Tibial artery (tissue), 4 donors: ENCODE measurements around the gene NR2F6.

Source experiments
- DNase-seq, 2 donors: peaks; one replicate each; pipeline ENCODE4 v3.0.0-alpha.2; 2019
- H3K27ac ChIP-seq, 2 donors: fragments of 200-600 bp; sonication (generic) in 1 of 2; 1 replicate in 1 of 2; 2 replicates in 1 of 2; pipeline ENCODE4 v1.5.1; 2018 to 2019; ENCODE audit warnings: mild to moderate bottlenecking in 1 of 2
- H3K27me3 ChIP-seq, 2 donors: fragments of 200-600 bp; sonication (generic) in 1 of 2; one replicate each; pipeline versions ENCODE4 v1.5.1 to v1.6.0; 2016 to 2019
- H3K36me3 ChIP-seq, 3 donors: fragments of 200-600 bp; sonication (generic) in 2 of 3; one replicate each; pipeline ENCODE4 v1.5.1; 2016 to 2019; ENCODE audit warnings: mild to moderate bottlenecking in 2 of 3
- H3K4me1 ChIP-seq, 4 donors: fragments of 200-600 bp; sonication (generic) in 2 of 4; 1 replicate in 3 of 4; 2 replicates in 1 of 4; pipeline ENCODE4 v1.5.1; 2016 to 2019
- H3K4me3 ChIP-seq, 2 donors: fragments of 200-600 bp; sonication (generic) in 1 of 2; 1 replicate in 1 of 2; 2 replicates in 1 of 2; pipeline ENCODE4 v1.5.1; 2018 to 2019; ENCODE audit warnings: mild to moderate bottlenecking in 2 of 2
- H3K9me3 ChIP-seq, 3 donors: fragments of 200-600 bp; sonication (generic) in 1 of 3; one replicate each; pipeline ENCODE4 v1.5.1; 2016 to 2019
- CTCF ChIP-seq, 2 experiments: fragments of 200-600 bp in 1 of 2; fragments of 450-650 bp in 1 of 2; IDR thresholded peaks; one replicate each; pipeline ENCODE4 v1.5.1; 2017 to 2019; ENCODE audit warnings: antibody characterized with exemption in 2 of 2, mild to moderate bottlenecking in 1 of 2, moderate library complexity in 1 of 2
- intact Hi-C: fragments of 100-400 bp; cut with DNase I; formaldehyde crosslinking; loops from one replicate; pipeline ENCODE4 v1.15.0; 2023; ENCODE audit warnings: low total_unique reads

NR2F6 gene

GRCh38 chr19:17286752-17287151 lies 41.0 kb upstream of the NR2F6 start:
- no peak for TF ChIP-seq CTCF (IDR thresholded peaks at IDR 0.05)
- H3K27me3 ChIP-seq = peaks cover 0 to 26% of the 10 kb centered on the region in 2 donors
- no peak for DNase-seq
- no peak overlapping the region for H3K27ac ChIP-seq
- no peak overlapping the region for H3K4me3 ChIP-seq
- no peaks in the 10 kb centered on the region for H3K36me3 ChIP-seq
- no peaks in the 10 kb centered on the region for H3K9me3 ChIP-seq
- H3K4me1 ChIP-seq = peaks cover 0 to 18% (median 10%) of the 10 kb centered on the region in 4 donors
- intact Hi-C loops = no loop called here

DNA sequence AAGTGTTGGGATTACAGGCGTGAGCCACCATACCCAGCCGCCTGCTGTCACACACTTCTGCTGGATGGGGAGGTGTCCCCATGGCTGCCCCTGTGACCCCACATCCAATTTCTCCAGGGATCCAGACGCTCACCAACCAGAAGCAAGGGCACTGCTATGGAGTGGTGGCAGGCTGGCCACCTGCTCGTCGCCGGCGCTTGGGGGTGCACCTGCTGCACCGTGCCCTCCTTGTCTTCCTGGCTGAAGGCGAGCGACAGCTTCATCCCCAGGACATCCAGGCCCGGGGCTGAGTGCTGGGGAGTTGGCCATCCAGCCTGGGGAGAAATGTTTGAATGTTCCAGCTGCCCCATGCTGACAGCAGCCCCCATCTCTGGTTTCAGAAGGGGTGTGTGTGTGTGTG lies 40.5 kb upstream of the NR2F6 start:
- DNase-seq = no peak
- H3K36me3 ChIP-seq = no peaks in the 10 kb centered on the region
- no peaks in the 10 kb centered on the region for H3K9me3 ChIP-seq
- no peak overlapping the region for H3K4me3 ChIP-seq
- no peak overlapping the region for H3K27ac ChIP-seq
- TF ChIP-seq CTCF (IDR thresholded peaks at IDR 0.05) = no peak
- peaks cover 0 to 21% (median 15%) of the 10 kb centered on the region in 4 donors for H3K4me1 ChIP-seq
- peaks cover 4 to 31% of the 10 kb centered on the region in 2 donors for H3K27me3 ChIP-seq
- intact Hi-C loops = no loop called here

DNA sequence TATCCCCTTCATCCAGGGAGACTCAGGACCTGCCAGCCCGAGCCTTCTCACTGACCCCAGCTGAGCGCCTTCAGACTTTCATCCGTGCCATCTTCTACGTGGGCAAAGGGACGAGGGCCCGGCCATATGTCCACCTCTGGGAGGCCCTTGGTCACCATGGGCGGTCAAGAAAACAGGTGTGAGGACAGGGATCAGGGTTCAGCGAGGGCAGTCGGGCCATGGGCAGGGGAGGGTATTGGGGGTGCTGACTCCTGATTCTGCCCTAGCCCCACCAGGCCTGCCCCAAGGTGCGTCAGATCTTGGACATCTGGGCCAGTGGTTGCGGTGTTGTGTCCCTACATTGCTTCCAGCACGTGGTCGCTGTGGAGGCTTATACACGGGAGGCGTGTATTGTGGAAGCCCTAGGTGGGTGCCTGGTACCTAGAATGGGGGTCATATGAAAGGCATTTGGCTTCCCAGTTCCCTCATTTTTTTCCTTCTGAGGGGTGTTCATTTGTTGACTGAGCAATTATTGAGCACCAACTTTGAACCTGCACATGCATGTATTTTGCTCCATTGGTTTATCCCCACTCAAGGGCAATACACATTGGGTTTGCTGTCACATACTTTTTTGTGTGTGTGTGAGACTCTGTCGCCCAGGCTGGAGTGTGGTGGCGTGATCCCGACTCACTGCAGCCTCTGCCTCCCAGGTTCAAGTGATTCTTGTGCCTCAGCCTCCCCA lies 39.9 kb upstream of the NR2F6 start:
- intact Hi-C loops = no loop called here
- Histone ChIP-seq H3K4me3 (no peak overlapping the region), H3K9me3 (no peaks in the 10 kb centered on the region), H3K36me3 (no peaks in the 10 kb centered on the region), H3K4me1 (peaks cover 0 to 21% (median 16%) of the 10 kb centered on the region in 4 donors), H3K27ac (no peak overlapping the region), H3K27me3 (peaks cover 4 to 35% of the 10 kb centered on the region in 2 donors)
- TF ChIP-seq CTCF (IDR thresholded peaks at IDR 0.05) = no peak
- no peak for DNase-seq

GRCh38 chr19:17283504-17283996 lies 37.8 kb upstream of the NR2F6 start:
- no peak for TF ChIP-seq CTCF (IDR thresholded peaks at IDR 0.05)
- intact Hi-C loops = loop anchor here (2.0 to 5.0 kb wide), 2 partner anchors 76 to 217 kb away; no protein-coding TSS in a partner anchor
- no peak for DNase-seq
- peaks cover 0 to 17% (median 15%) of the 10 kb centered on the region in 4 donors for H3K4me1 ChIP-seq
- H3K27me3 ChIP-seq = peaks cover 4 to 29% of the 10 kb centered on the region in 2 donors
- no peak overlapping the region for H3K4me3 ChIP-seq
- H3K36me3 ChIP-seq = peaks cover 0 to 8% (median 6%) of the 10 kb centered on the region in 3 donors
- no peaks in the 10 kb centered on the region for H3K9me3 ChIP-seq
- H3K27ac ChIP-seq = no peak overlapping the region

GRCh38 chr19:17282488-17283125 lies 36.9 kb upstream of the NR2F6 start:
- Histone ChIP-seq H3K4me3 (peak overlapping the region in 1 of 2 donors; percentile 41), H3K9me3 (no peaks in the 10 kb centered on the region), H3K27me3 (peaks cover 4 to 29% of the 10 kb centered on the region in 2 donors), H3K36me3 (peaks cover 5 to 18% (median 12%) of the 10 kb centered on the region in 3 donors), H3K4me1 (peaks cover 0 to 17% (median 15%) of the 10 kb centered on the region in 4 donors), H3K27ac (no peak overlapping the region)
- intact Hi-C loops = loop anchor here (2.0 to 5.0 kb wide), 2 partner anchors 75 to 216 kb away; no protein-coding TSS in a partner anchor
- DNase-seq = peak; percentile 76 to 86
- TF ChIP-seq CTCF (IDR thresholded peaks at IDR 0.05) = peak; percentile 91 to 95
